ENCODE measurements around the gene PKD2. TPM values are rescaled to one million over a fixed set of nuclear protein-coding genes. Genes with fewer than 3 reads are reported as not detected.

PKD2 gene
- total RNA-seq, 1 donor from 2014 or later, result 119 TPM

DNA sequence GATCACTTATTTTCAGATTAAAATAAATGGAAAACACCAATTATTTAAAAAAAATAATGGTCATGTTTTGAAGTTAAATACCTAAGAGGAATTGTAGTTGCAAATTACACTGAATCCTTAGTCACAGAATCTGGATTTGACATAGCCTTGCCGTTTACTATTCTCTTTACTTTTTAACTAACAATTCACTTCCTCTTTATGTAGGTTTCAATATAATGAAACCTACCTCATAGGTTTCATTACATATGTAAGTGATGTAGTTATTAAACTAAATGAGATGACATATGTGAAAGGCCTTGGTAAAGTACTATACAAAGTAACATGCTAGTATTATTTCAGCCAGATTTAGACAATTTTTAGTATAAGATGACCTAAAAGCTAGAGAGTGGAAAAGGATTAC, 25.4 kb upstream of the PKD2 start:
- H3K4me3 ChIP-seq, result no peak overlapping the region
- H3K4me1 ChIP-seq, result no peaks in the 10 kb centered on the region
- no peak for DNase-seq (ENCODE audit: low spot score in 2 of 2)
- intact Hi-C loops (cut with DNase I), result no loop called here
- no peaks in the 10 kb centered on the region for H3K36me3 ChIP-seq
- TF ChIP-seq, protein P1, sequence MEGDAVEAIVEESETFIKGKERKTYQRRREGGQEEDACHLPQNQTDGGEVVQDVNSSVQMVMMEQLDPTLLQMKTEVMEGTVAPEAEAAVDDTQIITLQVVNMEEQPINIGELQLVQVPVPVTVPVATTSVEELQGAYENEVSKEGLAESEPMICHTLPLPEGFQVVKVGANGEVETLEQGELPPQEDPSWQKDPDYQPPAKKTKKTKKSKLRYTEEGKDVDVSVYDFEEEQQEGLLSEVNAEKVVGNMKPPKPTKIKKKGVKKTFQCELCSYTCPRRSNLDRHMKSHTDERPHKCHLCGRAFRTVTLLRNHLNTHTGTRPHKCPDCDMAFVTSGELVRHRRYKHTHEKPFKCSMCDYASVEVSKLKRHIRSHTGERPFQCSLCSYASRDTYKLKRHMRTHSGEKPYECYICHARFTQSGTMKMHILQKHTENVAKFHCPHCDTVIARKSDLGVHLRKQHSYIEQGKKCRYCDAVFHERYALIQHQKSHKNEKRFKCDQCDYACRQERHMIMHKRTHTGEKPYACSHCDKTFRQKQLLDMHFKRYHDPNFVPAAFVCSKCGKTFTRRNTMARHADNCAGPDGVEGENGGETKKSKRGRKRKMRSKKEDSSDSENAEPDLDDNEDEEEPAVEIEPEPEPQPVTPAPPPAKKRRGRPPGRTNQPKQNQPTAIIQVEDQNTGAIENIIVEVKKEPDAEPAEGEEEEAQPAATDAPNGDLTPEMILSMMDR (IDR thresholded peaks at IDR 0.05), result no peak
- no peaks in the 10 kb centered on the region for H3K9me3 ChIP-seq
- no peak overlapping the region for H3K27ac ChIP-seq
- H3K27me3 ChIP-seq, result no peaks in the 10 kb centered on the region

DNA sequence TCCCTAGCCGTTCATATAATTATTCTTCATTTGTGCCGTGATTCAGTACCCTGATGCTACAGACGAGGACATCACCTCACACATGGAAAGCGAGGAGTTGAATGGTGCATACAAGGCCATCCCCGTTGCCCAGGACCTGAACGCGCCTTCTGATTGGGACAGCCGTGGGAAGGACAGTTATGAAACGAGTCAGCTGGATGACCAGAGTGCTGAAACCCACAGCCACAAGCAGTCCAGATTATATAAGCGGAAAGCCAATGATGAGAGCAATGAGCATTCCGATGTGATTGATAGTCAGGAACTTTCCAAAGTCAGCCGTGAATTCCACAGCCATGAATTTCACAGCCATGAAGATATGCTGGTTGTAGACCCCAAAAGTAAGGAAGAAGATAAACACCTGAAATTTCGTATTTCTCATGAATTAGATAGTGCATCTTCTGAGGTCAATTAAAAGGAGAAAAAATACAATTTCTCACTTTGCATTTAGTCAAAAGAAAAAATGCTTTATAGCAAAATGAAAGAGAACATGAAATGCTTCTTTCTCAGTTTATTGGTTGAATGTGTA, 24.9 kb upstream of the PKD2 start:
- H3K36me3 ChIP-seq, result no peaks in the 10 kb centered on the region
- H3K4me1 ChIP-seq, result no peaks in the 10 kb centered on the region
- no peaks in the 10 kb centered on the region for H3K27me3 ChIP-seq
- H3K9me3 ChIP-seq, result no peaks in the 10 kb centered on the region
- no peak overlapping the region for H3K4me3 ChIP-seq
- TF ChIP-seq, protein P1 (IDR thresholded peaks at IDR 0.05), result no peak
- intact Hi-C loops (cut with DNase I), result no loop called here
- DNase-seq (ENCODE audit: low spot score in 2 of 2), result no peak
- H3K27ac ChIP-seq, result no peak overlapping the region

DNA sequence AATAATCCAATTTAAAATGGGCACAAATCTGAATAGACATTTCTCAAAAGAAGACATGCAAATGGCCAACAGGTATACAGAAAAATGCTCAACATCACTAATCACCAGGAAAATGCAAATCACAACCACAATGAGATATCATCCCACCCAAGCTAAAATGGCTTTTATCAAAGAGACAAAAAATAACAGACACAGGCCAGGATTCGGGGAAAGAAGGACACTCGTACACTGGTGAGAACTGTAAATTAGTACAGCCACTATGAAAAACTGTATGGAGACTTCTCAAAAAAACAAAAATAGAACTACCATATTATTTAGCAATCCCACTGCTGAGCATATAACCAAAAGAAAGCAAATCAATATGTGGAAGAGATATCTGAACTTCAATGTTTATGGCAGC, 23.4 kb upstream of the PKD2 start:
- Histone ChIP-seq H3K4me1 (no peaks in the 10 kb centered on the region), H3K36me3 (no peaks in the 10 kb centered on the region), H3K4me3 (no peak overlapping the region), H3K27me3 (no peaks in the 10 kb centered on the region), H3K27ac (no peak overlapping the region), H3K9me3 (no peaks in the 10 kb centered on the region)
- intact Hi-C loops (cut with DNase I), result no loop called here
- TF ChIP-seq, protein P1 (IDR thresholded peaks at IDR 0.05), result no peak
- DNase-seq (ENCODE audit: low spot score in 2 of 2), result no peak

DNA sequence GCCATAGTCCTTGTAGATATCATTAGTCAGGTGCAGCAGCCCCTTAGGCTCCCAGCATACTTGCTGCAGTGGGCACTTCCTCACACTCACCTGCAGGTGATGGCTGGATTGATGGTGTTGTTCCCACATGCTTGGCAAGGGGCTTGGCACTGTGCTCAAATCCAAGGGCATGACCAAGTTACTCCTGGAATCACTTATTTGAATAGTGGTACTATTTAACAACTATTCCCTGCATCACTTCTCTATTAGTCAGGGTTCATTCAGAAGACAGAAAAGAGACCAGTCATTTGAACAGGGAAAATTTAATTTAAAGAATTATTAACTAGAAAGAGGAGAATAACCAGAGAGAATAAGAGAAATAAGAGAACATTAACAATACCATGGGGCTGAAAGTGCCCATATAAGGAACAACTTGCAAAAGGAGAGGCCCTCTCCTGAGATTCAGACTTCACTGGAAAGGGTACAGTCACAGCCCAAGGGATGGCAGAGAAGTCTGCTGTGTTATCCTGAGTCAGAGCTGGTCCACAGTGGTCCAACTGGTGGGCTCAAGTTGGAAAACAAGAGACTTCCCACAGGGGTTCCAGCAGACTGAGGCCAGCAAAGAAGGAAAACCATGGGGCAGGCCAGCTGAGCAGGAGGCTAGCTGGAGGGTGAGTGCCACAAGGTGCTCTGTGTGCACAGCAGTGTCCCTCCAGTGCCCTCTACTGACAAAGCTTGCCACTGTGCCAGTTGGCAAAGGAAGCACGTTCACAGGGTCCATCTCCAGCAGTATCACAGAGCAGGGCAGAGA, 22.1 kb upstream of the PKD2 start:
- TF ChIP-seq, protein P1 (IDR thresholded peaks at IDR 0.05), result peak in 1 of 3 experiments; percentile 61
- intact Hi-C loops (cut with DNase I), result no loop called here
- peak in 1 of 2 donors; percentile 75 for DNase-seq (ENCODE audit: low spot score in 2 of 2)
- no peaks in the 10 kb centered on the region for H3K27me3 ChIP-seq
- H3K4me1 ChIP-seq, result no peaks in the 10 kb centered on the region
- no peaks in the 10 kb centered on the region for H3K36me3 ChIP-seq
- no peak overlapping the region for H3K27ac ChIP-seq
- H3K9me3 ChIP-seq, result no peaks in the 10 kb centered on the region
- H3K4me3 ChIP-seq, result no peak overlapping the region

DNA sequence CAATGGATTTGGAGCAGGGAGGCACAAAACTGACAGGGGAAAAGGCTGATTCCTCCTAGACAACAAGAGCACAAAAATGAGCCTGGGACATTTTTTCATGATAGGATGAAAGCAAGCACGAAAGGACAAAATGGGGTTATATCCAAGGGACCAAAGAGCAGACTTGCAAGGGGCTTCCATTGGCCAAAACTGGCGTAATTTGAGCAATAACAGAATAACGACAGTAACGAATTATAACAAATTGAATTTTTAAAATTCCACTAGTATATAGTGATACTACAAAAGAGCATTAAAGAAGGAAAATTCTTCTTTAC, 21.6 kb upstream of the PKD2 start:
- Histone ChIP-seq H3K27ac (no peak overlapping the region), H3K4me3 (no peak overlapping the region), H3K36me3 (no peaks in the 10 kb centered on the region), H3K27me3 (no peaks in the 10 kb centered on the region), H3K4me1 (no peaks in the 10 kb centered on the region), H3K9me3 (no peaks in the 10 kb centered on the region)
- DNase-seq (ENCODE audit: low spot score in 2 of 2), result no peak
- intact Hi-C loops (cut with DNase I), result no loop called here
- TF ChIP-seq, protein P1 (IDR thresholded peaks at IDR 0.05), result no peak
